Measurements from ENCODE around the gene SURF6. TPM values are rescaled to one million over a fixed set of nuclear protein-coding genes. Genes with fewer than 3 reads are reported as not detected.

SURF6 gene
- total and polyA plus RNA-seq, 2 experiments from 2014 or later: 17.6 to 27.6 TPM

DNA sequence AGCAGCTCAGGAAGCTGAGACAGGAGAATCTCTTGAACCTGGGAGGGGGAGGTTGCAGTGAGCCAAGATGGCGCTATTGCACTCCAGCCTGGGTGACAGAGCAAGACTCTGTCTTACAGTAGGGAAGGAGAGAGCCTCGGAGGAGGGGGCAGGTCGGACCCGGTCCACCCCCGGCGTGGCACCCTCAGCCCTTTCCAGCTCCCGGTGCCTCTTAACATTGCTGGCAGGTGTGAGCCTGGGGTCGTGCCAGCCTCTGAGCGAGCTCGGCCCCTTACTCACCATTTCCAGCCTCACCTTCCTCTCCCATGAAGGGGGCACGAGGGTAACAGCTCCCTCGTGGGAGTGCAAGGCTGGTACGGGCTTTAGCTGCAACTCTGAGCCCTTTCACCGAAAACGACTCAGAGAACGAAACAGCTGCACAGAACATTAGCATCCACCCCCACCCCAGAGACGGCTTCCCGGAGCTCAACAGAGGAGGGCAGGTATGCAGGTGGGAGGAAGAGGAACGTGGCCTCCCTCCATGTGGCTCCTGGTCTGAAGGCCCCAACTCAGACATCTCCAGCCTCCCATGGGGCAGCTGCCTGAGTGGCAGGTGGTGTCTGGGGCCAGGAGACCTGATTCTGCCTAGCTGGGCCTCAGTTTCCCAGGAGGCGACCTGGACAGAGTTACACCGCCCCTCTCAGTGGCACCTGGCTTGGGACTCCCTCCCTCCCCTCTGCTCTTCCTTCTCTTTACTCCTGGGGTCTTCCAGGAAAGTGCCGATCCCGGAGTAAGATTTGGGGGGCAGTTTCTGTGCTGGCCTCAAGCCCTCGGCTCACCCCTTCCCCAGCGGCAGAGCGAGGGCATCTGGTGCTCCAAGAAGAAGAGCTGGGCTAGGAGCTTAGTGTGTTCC lies 32.5 kb downstream of the SURF6 start:
- no peak for ATAC-seq
- no peak for DNase-seq (ENCODE audit: low spot score)
- Histone ChIP-seq H3K4me3 (no peak overlapping the region), H3K27ac (ENCODE audit: low read depth) (no peak overlapping the region), H3K27me3 (ENCODE audit: insufficient read depth) (no peaks in the 10 kb centered on the region), H3F3A (replicated peaks; ENCODE audit: low read depth) (no peaks in the 10 kb centered on the region), H2AFZ (no peak overlapping the region), H3K4me2 (no peak overlapping the region), H3K4me1 (ENCODE audit: insufficient read depth) (no peaks in the 10 kb centered on the region), H3K9me2 (ENCODE audit: insufficient read depth) (0 out of 2 replicates have a peak, but pooled peaks cover 3% of the 10 kb centered on the region), H4K20me1 (replicated peaks; ENCODE audit: insufficient read depth) (no peaks in the 10 kb centered on the region), H3K36me3 (ENCODE audit: insufficient read depth) (no peaks in the 10 kb centered on the region), H3K79me2 (replicated peaks; ENCODE audit: insufficient read depth) (no peaks in the 10 kb centered on the region)
- Mint-ChIP-seq H3K27me3 (ENCODE audit: insufficient read depth, low read depth, poor library complexity) (peaks cover 1% of the 10 kb centered on the region), H3K4me3 (no peak overlapping the region), H3K36me3 (ENCODE audit: low read depth) (no peaks in the 10 kb centered on the region), H3K9me3 (peaks cover 4% of the 10 kb centered on the region; the same call in 2 of the 3 replicates), H3K4me1 (no peaks in the 10 kb centered on the region), H3K27ac (no peak overlapping the region)
- TF ChIP-seq ZNF331 (CRISPR knock-in tag; IDR thresholded peaks at IDR 0.05; ENCODE audit: low read depth) (no peak), ZNF114 (CRISPR knock-in tag; IDR thresholded peaks at IDR 0.05) (no peak), JUNB (IDR thresholded peaks at IDR 0.05; ENCODE audit: unreplicated experiment) (no peak)

DNA sequence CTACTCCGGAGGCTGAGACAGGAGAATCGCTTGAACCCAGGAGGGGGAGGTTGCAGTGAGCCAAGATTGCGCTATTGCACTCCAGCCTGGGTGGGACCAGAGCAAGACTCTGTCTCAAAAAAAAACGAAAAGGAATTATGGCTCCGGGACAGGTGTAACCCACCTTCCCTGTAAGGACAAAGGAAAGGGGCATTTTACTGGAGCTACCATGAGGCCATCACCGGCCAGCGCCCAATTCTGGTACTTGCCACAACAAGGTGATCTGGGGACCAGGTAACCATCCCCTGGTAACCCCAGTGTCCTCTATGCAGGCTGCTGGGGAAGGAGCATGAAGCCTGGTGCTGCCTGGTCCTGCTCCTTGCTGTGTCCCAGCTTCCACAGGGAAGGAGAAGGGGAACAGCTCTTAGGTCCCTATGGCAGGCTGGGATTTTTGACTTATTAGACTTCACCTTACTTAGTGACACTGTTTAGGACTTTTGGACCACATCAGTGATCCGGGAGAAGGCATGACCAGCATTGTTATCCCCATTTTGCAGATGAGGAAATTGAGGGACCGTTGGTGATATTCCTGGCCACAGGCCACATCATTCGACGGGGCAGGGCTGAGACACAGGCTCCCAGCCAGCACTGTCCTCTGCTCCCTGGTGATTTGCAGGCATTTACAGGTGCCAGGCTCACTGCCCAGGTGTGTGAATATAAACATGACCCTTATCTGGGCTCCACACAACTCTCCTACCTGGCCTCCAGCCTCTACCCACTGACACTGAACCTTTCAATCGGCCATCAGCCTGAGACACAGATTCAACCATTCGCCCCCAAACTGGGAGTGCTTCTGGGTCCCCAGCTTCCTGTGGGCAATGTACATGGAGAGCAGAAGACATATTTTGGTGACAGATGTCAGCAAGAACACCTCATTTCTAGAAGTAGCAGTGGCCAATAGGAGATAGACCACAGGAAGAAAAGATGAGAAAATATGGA lies 34.4 kb downstream of the SURF6 start:
- Histone ChIP-seq H4K20me1 (replicated peaks; ENCODE audit: insufficient read depth) (no peaks in the 10 kb centered on the region), H3K27me3 (ENCODE audit: insufficient read depth) (no peaks in the 10 kb centered on the region), H3K4me2 (no peak overlapping the region), H3K36me3 (ENCODE audit: insufficient read depth) (no peaks in the 10 kb centered on the region), H3F3A (replicated peaks; ENCODE audit: low read depth) (no peaks in the 10 kb centered on the region), H3K4me1 (ENCODE audit: insufficient read depth) (no peaks in the 10 kb centered on the region), H3K79me2 (replicated peaks; ENCODE audit: insufficient read depth) (no peaks in the 10 kb centered on the region), H3K9me2 (ENCODE audit: insufficient read depth) (0 out of 2 replicates have a peak, but pooled peaks cover 3% of the 10 kb centered on the region), H2AFZ (no peak overlapping the region), H3K4me3 (no peak overlapping the region), H3K27ac (ENCODE audit: low read depth) (no peak overlapping the region)
- no peaks in the 10 kb centered on the region for H3K4me1 Mint-ChIP-seq
- DNase-seq (ENCODE audit: low spot score) (no peak), ATAC-seq (no peak)
- peaks cover 5% of the 10 kb centered on the region for H3K27me3 Mint-ChIP-seq (ENCODE audit: insufficient read depth, low read depth, poor library complexity)
- H3K27ac Mint-ChIP-seq: no peak overlapping the region
- H3K9me3 Mint-ChIP-seq: peaks cover 11% of the 10 kb centered on the region
- no peak overlapping the region for H3K4me3 Mint-ChIP-seq
- H3K36me3 Mint-ChIP-seq (ENCODE audit: low read depth): no peaks in the 10 kb centered on the region
- TF ChIP-seq, protein P1, sequence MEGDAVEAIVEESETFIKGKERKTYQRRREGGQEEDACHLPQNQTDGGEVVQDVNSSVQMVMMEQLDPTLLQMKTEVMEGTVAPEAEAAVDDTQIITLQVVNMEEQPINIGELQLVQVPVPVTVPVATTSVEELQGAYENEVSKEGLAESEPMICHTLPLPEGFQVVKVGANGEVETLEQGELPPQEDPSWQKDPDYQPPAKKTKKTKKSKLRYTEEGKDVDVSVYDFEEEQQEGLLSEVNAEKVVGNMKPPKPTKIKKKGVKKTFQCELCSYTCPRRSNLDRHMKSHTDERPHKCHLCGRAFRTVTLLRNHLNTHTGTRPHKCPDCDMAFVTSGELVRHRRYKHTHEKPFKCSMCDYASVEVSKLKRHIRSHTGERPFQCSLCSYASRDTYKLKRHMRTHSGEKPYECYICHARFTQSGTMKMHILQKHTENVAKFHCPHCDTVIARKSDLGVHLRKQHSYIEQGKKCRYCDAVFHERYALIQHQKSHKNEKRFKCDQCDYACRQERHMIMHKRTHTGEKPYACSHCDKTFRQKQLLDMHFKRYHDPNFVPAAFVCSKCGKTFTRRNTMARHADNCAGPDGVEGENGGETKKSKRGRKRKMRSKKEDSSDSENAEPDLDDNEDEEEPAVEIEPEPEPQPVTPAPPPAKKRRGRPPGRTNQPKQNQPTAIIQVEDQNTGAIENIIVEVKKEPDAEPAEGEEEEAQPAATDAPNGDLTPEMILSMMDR (conservative IDR thresholded peaks at IDR 0.05; ENCODE audit: low read depth in 2 of 2): no peak
- TF ChIP-seq ZNF114 (CRISPR knock-in tag; IDR thresholded peaks at IDR 0.05) (no peak), ZNF331 (CRISPR knock-in tag; IDR thresholded peaks at IDR 0.05; ENCODE audit: low read depth) (no peak), POLR2AphosphoS5 (IDR thresholded peaks at IDR 0.05; ENCODE audit: low read depth) (no peak), NANOG (IDR thresholded peaks at IDR 0.05; ENCODE audit: borderline replicate concordance) (no peak)
- TF ChIP-seq, protein P2, sequence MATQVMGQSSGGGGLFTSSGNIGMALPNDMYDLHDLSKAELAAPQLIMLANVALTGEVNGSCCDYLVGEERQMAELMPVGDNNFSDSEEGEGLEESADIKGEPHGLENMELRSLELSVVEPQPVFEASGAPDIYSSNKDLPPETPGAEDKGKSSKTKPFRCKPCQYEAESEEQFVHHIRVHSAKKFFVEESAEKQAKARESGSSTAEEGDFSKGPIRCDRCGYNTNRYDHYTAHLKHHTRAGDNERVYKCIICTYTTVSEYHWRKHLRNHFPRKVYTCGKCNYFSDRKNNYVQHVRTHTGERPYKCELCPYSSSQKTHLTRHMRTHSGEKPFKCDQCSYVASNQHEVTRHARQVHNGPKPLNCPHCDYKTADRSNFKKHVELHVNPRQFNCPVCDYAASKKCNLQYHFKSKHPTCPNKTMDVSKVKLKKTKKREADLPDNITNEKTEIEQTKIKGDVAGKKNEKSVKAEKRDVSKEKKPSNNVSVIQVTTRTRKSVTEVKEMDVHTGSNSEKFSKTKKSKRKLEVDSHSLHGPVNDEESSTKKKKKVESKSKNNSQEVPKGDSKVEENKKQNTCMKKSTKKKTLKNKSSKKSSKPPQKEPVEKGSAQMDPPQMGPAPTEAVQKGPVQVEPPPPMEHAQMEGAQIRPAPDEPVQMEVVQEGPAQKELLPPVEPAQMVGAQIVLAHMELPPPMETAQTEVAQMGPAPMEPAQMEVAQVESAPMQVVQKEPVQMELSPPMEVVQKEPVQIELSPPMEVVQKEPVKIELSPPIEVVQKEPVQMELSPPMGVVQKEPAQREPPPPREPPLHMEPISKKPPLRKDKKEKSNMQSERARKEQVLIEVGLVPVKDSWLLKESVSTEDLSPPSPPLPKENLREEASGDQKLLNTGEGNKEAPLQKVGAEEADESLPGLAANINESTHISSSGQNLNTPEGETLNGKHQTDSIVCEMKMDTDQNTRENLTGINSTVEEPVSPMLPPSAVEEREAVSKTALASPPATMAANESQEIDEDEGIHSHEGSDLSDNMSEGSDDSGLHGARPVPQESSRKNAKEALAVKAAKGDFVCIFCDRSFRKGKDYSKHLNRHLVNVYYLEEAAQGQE (IDR thresholded peaks at IDR 0.05; ENCODE audit: unreplicated experiment): no peak
